ENCODE data around the gene MPRIP.

GRCh38 chr17:16997514-16998429, 44.5 kb upstream of the MPRIP start:
- no peak for TF ChIP-seq POLR2AphosphoS5 (IDR thresholded peaks at IDR 0.05; ENCODE audit: low read depth, low read length)
- TF ChIP-seq TAF1 (IDR thresholded peaks at IDR 0.05; ENCODE audit: borderline replicate concordance, insufficient read depth, low read length), result no peak
- TF ChIP-seq REST (IDR thresholded peaks at IDR 0.05; ENCODE audit: insufficient read depth in 1 of 2, low read depth in 2 of 2, low read length in 2 of 2), result no peak
